NCI-H128 (cell line): ENCODE results near the gene PTPN23.

Experiments
- DNase-seq: peaks from one replicate; lab custom pipeline; 2025; ENCODE audit not compliant: unreplicated experiment; lab: John Stamatoyannopoulos, UW

The PTPN23 gene

GRCh38 chr3:47404955-47405790, 24.4 kb downstream of the PTPN23 start:
- DNase-seq: no peak

- DNase-seq: no peak
Measured at GRCh38 chr3:47405820-47406761, 25.3 kb downstream of the PTPN23 start.

GRCh38 chr3:47406762-47407149, 25.9 kb downstream of the PTPN23 start:
- no peak for DNase-seq

- no peak for DNase-seq
Measured at GRCh38 chr3:47407237-47407636, 26.4 kb downstream of the PTPN23 start.

GRCh38 chr3:47407896-47408838, 27.3 kb downstream of the PTPN23 start:
- DNase-seq: no peak

GRCh38 chr3:47408839-47409229, 28.0 kb downstream of the PTPN23 start:
- no peak for DNase-seq

GRCh38 chr3:47409284-47409683, 28.5 kb downstream of the PTPN23 start:
- DNase-seq: no peak

- DNase-seq: no peak
Measured at GRCh38 chr3:47409688-47410416, 29.0 kb downstream of the PTPN23 start.

- no peak for DNase-seq
Measured at GRCh38 chr3:47410417-47410720, 29.5 kb downstream of the PTPN23 start.

- no peak for DNase-seq
Measured at GRCh38 chr3:47410801-47411646, 30.2 kb downstream of the PTPN23 start.

- DNase-seq: no peak
Measured at GRCh38 chr3:47411696-47412452, 31.1 kb downstream of the PTPN23 start.

- no peak for DNase-seq
Measured at GRCh38 chr3:47412453-47412756, 31.6 kb downstream of the PTPN23 start.

- no peak for DNase-seq
Measured at GRCh38 chr3:47412842-47413520, 32.2 kb downstream of the PTPN23 start.

GRCh38 chr3:47413751-47414150, 32.9 kb downstream of the PTPN23 start:
- no peak for DNase-seq

GRCh38 chr3:47414161-47414564, 33.3 kb downstream of the PTPN23 start:
- no peak for DNase-seq

- DNase-seq: no peak
Measured at GRCh38 chr3:47414666-47415587, 34.1 kb downstream of the PTPN23 start.

- DNase-seq: no peak
Measured at GRCh38 chr3:47416041-47416440, 35.2 kb downstream of the PTPN23 start.
